DMS153 (cell line): ENCODE results near the gene DLL4.

ENCODE experiments used
- DNase-seq: peaks from one replicate; lab custom pipeline; 2025; lab: John Stamatoyannopoulos, UW

Gene DLL4

DNA sequence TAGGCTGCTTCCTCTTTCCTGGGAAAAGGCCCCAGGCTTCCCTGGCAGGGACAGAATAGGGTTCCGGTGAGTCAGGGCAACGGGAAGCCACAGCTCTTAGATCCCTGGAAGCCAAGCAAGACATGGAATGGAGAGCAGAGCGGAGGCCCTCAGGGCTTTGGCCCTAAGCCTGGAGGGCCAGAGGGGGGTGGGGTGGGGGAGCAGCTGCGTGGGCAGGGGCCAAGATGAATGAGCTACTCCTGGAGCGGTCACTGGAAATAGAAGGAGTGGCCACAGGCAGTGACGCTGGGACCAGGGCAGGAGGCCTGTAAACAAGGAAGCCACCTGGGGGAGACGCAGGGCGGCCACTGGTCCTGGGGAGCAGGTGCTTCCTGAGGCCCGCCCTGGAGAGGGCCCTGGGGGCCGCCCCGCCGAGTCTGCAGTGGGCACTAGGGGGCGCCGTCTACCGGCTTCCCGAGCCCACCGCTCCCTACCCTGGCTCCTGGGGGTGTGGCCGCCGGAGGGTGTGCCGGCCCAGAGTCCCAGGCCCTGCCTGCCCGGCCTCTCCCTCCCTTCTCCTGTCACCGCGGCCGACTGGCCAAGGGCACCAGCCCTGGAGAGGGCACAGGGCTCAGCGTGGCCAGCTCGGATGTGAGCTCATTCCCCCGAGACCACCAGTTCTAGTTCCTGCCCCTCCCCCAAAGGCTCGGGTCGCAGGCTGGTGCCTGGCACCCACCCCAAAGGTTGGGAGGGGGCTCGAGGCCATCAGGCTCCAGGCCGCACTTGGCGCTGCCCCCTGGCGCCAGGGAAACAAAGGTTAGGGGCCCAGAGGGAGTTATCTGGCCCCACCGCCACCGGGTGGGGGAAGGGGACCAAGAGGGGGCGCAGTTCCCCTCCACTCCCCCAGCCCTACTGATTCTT lies 22.8 kb upstream of the DLL4 start:
- DNase-seq, result peak; percentile 78

DNA sequence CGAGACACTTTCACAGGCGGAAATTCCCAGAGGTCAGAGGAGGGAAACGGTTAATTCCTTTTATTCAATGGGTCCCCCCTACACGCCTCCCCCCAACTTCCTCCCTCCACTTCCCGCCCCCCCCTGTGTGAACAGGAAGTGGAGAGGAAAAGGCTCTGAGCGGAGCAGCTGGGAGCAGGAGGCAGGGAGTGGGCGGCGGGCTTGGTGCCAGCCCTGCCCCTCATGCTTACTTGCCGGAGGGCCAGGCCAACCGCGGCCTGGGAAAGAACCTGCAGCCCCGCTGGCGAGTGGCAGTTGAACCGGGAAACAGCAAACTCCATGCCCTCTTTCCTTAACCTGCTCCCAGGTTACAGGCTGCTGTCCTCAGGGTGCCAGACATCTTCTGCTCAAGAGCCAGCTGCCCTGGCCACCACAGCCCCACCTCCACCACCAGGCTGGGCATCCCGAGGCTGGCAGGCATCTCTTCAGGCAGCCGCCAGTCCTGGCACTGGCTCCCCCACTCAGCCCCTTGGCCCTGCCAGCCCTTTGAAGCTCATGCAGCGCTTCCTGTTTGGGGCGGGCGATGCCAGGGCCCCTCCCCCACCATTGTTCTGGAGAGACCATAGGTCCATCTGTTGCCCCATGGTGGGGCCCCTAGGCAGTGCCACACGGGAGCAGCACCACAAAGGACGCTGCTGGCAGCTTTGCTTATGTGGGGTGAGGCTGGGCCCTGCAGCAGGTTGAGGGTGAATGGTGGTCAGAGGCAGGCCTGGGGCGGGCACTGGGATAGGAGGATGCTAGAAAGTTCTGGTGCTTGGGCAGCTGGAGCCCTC lies 21.9 kb upstream of the DLL4 start:
- no peak for DNase-seq

DNA sequence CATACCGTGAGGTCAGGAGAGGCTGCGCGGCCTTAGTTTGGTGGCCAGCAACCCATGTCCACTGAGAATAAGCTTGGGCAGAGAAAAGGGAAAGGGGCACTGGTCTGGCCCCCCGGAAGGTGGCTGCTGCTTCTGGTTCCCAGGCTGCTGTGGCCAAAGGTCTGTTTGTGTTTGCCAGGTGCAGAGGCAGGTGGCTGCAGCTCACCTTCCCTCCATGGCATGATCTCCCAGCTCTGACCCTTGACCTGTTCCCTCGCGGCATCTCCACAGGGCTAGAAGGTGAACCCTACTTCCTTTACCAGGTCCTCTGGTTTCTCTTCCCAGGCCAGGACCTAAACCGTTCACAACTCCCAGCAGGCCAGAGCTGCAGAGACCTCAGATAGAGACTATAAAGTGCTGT lies 21.0 kb upstream of the DLL4 start:
- DNase-seq, result no peak

DNA sequence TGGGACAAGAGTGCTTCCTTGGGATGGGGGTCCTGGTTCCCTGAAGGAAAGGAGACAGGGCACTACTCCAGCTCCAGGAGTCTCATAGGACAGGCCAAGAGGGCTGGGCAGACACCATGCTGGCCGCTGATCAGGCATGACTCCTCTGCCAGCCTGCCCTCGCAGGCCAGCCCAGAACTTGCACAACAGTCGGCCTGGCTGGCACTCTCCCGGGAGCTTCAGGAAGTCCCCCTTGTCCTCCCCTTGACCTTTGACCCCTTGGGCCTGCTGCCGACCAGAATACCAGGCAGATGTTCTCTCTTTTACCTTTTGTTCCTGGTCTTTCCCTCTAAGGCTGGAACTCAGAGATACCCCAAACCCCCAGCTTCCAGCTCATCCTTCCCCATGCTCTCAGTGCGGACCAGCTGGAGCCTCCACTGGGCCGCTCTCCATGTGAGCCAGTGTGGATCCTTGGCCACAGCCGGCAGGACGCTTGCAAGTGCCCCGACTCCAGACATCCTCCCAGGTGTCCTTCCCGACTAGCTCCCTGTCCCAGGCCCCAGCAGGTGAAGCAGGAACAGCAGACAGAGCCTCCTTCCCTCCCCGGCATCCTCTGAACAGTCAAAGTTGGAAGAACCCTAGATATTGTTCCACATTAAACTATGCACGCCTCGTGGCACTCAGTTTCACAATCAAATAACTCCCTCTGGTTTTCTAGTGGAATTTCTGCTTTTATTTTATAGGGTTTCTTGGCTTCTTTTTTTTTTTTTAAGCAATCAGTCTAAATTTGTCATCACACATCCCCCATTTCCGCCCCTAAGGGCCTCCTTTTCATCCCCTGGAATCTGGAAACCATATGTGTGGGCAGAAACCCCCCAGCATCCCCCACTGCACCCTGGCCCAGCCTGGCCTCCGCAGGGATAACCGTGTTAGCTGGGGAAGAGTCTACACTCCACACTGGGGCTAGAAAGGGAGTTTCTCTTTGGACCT lies 19.2 kb upstream of the DLL4 start:
- no peak for DNase-seq

DNA sequence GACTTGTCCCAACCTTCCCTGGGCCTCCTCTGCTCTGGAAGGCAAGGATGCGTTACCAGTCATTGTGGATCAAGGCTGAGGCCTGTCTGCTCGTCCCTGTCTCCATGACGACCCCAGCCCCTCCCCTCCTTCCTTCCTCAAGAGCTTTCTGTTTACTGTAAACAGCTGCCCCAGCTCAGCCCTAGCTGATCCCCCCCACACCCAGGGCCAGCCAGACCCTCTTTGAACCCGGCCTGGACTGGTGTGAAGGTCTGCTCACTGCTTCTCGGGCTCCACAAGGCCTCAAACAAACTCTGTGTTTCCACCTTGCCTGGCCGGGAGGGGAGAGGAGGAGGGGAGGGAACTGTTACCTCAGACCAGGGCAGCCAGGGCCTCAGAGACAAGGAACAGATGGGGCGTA lies 18.0 kb upstream of the DLL4 start:
- no peak for DNase-seq

DNA sequence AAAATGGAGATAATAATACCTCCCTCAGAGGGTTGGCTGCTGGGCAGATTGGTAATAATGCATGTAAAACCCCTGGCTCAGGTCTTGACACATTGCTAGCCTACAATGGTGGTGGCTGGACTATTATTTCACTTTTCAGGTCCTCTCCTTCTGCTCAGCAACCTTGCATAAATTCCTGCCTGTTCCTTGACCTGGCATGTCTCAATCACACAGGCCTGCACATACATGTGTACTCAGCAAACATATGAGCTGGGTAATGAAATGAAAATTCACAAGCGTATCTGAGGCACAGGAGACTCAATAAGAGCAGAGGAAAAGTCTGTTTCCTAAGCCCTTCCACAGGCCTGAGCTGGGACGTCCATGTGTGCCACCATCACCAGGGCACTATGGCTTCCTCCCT lies 17.4 kb upstream of the DLL4 start:
- DNase-seq, result no peak

DNA sequence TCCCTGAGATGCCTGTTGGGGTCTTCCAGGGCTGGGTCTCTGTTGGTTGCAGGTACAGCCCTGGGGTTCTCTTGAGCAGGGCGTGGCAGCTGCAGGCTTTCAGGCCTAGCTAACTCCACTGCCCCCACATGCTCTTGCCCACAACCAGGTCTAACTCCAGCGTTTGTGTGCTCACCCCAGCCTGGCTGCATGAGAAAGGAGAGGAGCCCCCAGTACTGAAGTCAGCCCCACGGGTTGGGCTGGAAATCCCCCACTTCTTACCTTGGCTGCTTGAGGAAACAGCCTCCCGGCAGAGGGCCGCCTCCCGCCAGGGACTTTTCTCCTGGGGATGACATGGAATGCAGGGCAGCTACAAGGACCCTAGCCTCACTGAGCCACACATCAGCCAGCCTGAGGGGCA lies 16.7 kb upstream of the DLL4 start:
- DNase-seq, result no peak

DNA sequence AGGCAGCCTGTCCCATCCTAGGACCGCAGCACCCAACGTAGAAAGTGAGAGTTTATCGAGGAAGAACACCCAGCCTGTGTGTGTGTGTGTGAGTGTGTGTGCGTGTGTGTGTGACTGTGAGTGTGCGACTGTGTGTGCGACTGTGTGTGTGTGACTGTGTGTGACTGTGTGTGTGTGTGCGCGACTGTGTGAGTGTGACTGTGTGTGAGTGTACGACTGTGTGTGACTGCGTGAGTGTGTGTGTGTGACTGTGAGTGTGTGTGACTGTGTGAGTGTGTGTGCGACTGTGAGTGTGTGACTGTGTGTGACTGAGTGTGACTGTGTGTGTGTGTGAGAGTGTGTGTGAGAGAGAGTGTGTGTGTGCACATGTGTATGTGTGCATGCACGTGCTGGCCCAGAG lies 15.1 kb upstream of the DLL4 start:
- DNase-seq, result no peak

DNA sequence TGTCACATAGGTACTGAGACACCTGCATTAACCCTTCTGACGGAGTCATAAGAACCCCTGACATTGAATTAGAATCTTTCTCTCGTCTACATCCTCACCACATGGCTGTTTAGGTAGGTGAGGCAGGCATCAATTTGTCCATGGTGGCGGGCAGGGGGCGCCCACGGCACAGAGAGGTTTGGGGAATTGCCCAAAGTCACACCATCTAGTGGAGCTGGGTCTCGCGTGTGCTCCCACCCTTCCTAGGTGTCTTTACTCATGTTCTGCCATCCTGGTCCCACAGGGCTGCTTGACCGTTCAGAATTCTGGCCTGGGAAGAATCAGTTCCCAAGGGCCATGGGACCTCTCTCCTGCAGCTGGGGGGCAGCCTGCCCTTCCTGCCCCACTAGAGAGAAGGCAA lies 14.7 kb upstream of the DLL4 start:
- no peak for DNase-seq

DNA sequence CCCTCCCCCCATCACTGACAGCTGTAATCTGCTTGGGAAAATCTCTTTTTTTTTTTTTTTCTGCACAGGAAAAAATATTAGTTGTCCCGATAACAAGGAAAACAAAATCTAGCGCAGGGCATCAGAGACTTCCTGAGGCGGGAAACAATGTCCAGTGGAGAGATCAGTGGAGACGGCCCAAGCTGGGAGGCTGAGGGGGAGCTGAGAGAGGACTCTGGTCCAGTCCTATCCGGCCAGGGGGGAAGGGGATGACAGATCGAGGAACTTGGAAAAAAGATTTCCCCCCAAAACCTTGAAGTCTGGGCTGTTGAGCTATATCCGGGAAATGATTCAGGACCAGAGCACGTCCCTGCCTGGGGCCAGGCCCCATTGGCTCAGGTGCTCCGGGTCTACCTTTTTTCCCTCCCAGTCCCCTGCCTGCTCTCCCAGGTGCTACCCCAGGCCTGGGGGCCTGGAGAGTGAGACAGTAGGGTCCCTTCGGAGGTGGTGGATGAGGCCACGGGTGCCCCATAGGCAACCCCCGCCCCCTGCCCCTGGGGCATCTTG lies 14.0 kb upstream of the DLL4 start:
- no peak for DNase-seq

DNA sequence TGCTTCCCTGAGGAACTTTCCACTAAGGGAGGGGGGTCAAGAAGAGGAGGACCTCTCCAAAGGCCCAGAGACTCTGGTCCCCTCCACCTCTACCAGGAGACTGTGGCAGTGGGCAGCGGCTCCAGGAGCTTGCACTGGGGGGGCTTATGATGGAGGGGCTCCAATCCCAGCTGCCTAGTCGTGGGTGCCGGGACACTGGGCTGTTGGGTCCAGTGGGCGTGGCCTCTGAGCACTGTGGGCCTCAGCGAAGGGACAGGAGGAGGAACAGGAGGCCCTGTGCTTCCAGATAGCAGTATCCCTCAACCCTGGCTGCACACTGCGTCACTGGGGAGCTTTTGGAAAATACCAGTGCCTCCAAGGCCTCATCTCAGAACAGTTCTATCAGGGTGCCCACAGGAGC lies 13.5 kb upstream of the DLL4 start:
- no peak for DNase-seq

DNA sequence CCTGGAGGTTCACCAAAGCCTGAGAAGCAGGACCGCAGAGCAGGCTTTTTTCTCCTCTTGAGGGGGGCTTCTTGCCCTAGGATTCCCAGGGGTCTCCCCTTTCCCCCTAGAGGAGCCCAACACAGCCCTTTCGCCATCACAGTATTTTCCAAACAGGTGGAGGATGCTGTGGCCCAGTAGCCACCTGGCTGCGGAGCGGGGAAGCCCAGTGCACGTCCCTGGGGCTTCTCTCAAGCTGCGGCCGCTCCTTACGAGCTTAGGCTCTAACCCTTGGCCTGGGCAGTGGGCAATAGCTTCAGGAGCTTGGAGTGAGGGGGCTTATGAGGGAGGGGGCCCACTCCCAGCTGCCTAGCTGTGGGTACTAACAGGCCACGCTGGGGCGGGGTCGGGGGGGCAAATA lies 11.6 kb upstream of the DLL4 start:
- no peak for DNase-seq

DNA sequence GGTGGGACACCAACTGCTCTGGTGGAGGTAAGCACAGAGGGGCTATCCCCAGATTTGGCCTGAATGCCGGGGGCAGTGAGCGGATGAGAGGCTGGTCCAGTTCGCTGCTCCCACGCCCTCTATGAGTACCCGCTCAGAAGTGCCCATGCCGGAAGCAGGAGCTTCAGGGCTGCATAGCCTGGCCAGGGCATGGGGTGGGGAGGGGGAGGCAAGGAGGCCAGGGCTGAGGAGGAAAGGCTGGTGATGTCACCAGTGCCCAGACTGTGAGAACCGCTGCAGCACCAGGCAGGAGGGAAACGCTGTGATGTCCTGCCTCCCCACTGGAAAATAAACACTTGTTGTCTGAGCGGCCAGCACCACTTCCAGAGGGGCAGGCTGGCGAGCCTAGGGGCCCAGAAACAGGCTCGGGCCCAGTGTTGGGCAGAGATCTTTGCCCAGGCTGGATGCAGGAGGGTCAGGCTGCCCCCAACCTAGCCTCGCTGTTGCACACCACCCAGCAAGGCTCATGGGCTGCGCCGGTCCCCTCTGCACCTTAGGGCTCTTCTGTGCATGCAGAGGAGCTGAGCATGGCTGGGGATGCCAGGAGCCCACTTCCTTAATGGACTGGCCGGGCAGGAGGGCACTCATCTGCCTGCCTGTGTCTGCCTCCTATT lies 10.9 kb upstream of the DLL4 start:
- DNase-seq, result peak; percentile 27

DNA sequence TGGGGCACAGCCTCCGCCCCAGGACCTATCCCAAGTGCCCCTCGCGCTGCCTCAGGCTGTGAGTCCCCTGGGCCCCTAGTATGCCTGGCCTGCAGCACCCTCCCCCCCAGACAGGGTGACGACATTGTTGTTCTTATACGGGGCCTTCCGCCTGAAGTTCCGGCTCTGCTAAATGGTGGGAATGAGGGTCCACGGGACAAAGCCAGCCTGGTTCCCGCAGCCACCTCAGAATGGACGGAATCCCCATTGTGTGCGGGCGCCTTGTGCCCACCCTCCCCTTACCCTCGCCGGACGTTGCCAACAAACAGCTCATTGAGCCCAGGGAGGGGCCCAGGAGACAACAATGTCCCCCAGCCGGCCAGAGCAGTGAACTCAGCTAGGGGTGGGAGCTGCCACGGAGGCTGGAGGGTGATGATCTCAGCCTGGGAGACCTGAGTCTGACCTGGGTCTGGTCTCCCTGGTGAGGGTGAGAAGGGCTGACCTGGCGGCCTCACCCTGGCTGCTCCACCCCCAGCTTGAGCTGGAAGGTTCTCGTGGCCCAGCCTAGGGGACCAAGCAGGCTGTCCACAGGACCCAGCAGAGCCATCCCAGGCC lies 10.2 kb upstream of the DLL4 start:
- no peak for DNase-seq

DNA sequence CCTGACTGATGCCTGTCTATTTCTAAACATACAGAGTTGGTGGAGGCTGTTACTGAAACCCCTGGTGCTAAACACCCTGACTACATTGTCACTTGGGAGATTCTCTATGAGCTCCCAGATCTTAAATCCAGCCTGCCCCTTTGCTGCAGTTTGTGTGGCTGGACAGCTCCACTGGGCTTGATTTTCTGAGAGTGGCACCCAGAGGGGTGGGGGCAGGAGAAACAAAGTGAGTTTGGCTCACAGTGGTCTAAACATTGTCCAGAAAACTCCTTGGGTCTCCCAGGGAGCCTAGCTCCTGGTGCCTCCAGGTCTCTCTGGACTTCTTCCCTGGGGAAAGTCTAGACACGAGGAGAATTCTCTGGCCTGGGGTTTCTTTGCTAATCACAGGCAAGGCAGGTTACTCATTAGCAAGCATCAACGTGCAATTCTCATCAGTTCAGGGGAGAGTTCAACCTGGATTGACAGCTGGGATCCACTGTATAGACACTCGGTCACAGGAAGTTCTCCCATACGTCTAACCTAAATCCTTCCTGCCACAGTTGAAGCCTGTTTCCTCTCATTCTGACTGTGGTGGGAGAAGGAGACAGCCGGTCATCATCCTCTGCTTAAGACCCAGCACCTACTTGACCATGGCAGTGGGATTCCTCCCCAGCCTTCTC lies 7.1 kb upstream of the DLL4 start:
- no peak for DNase-seq

DNA sequence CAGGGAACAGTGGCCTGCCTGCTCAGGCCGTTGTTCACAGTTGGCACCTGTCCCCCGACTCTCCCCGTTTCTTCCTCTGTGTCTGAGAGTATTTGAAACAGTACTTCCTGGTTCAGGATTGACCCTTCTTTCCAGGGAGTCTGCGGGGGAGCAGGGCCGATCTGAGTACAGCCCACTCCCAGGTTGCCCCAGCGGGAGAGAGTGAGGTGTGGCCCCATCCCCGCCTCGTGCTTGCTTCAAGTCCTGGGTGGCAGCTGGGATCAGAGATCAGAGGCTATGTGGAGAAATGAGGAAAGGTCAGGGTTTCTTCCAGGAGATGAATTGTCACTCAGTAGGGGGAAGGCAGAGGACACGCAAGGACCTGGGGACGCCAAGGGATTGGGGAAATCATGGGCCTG lies 6.5 kb upstream of the DLL4 start:
- no peak for DNase-seq

DNA sequence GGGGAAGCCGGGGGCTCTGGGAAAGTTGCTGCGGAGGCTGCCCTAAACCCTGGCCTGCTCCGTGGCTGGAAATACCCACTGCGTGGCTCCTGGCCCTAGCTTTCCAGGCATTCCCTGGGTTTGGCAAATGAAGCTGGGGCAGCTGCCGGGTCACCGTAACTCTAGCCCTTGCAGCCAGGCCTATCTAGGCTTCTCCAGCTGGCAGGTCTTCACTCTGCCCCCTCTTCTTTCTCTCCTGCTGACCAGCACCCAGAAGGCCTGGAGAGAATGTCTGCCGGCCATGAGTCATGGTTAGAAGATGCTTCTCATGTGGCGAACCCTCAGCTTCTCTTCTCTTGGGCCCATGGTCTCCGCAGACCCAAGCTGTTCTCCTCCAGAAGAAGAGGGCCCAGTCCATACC lies 5.6 kb upstream of the DLL4 start:
- no peak for DNase-seq

DNA sequence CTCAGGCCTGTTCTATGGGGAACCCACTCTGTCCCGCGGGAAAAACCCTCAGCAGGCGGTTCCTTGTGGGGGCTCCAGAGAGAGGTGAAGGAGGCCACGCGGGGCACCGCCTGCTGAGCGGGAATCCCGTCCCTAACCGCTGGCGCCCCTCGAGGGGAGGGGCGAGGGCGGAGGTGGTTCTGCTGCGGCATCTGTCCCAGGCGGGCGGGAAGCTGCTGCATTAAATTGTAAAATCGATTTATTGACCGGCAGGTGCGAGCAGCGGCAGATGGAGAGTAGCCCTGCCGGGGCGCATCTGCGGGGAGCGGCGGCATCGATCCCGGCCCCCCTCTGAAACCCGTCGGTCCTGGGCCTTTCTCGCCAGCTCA lies 3.7 kb upstream of the DLL4 start:
- DNase-seq, result no peak

DNA sequence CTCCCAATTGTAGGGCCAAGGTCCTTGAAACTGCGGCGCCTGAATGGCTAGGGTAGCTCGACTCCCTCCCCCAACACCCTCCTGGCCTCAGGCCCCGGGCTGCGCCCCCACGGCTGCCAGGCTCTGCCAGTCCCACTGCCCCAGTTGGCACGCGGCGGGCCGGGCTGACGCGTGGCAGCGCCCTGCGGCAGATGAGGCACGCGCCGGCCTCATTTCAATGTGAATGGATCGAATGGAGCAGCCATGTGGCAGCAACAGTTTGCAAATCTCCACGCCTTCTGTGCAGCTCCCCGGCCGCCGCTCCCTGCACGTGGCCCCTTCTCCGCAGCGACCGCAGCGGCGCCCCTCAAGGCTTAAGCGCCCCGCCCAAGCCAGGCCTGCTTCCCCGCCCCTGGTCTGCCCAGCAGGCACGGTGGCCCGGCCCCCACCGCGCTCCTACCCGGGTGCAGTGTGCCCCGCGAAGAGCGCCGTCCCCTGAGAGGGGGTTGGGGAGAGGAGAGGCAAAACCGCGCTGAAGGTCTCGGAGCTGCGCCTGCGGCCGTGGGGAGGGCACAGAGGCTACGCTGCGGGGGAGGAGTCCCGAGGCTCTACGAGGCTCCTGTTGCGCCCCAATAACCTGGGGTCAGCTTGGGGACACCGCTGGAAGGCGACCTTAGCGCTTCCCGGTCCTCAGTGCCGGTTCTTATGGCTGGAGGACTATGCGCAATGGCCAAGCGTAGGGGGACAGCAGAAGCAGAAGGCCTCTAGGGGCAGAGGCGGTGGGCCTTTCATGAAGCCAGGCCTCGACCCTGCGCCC lies 3.1 kb upstream of the DLL4 start:
- DNase-seq, result no peak
